ENCODE results near the gene WDSUB1. TPM values are rescaled to one million over a fixed set of nuclear protein-coding genes. Genes with fewer than 3 reads are reported as not detected.

The WDSUB1 gene
- total RNA-seq, 2 experiments from 2014 or later: 3.7 to 5.3 TPM

GRCh38 chr2:159196393-159196925 lies 90.0 kb downstream of the WDSUB1 start:
- H2AFZ ChIP-seq (ENCODE audit: low read length): no peak overlapping the region
- CTCF ChIA-PET (ENCODE audit: unreplicated experiment): no interaction called here
- DNase-seq (ENCODE audit: low spot score): no peak
- H3K4me2 ChIP-seq (ENCODE audit: low read length): no peak overlapping the region
- H3K27ac ChIP-seq (ENCODE audit: low read depth, low read length, poor library complexity, severe bottlenecking): no peak overlapping the region
- POLR2A ChIA-PET: interaction anchor here (0.7 to 0.9 kb wide), 3 partner anchors 8 to 311 kb away, joined by 3 read pairs; no protein-coding TSS in a partner anchor
- intact Hi-C loops (cut with micrococcal nuclease; ENCODE audit: unreplicated experiment): no loop called here
- H3K4me1 ChIP-seq (ENCODE audit: insufficient read depth, low read length, poor library complexity, severe bottlenecking): no peaks in the 10 kb centered on the region
- BruUV-seq (replicated peaks): no TSS peak
- H3K9me3 ChIP-seq (ENCODE audit: low read length): no peaks in the 10 kb centered on the region
- TF ChIP-seq CTCF (conservative IDR thresholded peaks at IDR 0.05; ENCODE audit: low read length) (no peak), EZH2phosphoT487 (IDR thresholded peaks at IDR 0.05; ENCODE audit: borderline replicate concordance, low read depth, low read length) (no peak)
- no peak overlapping the region for H3K4me3 ChIP-seq (ENCODE audit: low read depth, low read length, poor library complexity, severe bottlenecking)
- no peaks in the 10 kb centered on the region for H4K20me1 ChIP-seq (ENCODE audit: insufficient read depth, low read length)
- no peaks in the 10 kb centered on the region for H3K36me3 ChIP-seq (ENCODE audit: insufficient read depth, low read length)
- no peaks in the 10 kb centered on the region for H3K9me2 ChIP-seq (ENCODE audit: insufficient read depth, low read length)
- H3K79me2 ChIP-seq (ENCODE audit: insufficient read depth, low read depth, low read length): no peaks in the 10 kb centered on the region

- DNase-seq (ENCODE audit: low spot score): no peak
- no peak overlapping the region for H2AFZ ChIP-seq (ENCODE audit: low read length)
- BruUV-seq (replicated peaks): no TSS peak
- no peak overlapping the region for H3K4me3 ChIP-seq (ENCODE audit: low read depth, low read length, poor library complexity, severe bottlenecking)
- H3K4me1 ChIP-seq (ENCODE audit: insufficient read depth, low read length, poor library complexity, severe bottlenecking): no peaks in the 10 kb centered on the region
- TF ChIP-seq EZH2phosphoT487 (IDR thresholded peaks at IDR 0.05; ENCODE audit: borderline replicate concordance, low read depth, low read length) (no peak), CTCF (conservative IDR thresholded peaks at IDR 0.05; ENCODE audit: low read length) (no peak)
- H3K4me2 ChIP-seq (ENCODE audit: low read length): no peak overlapping the region
- no peaks in the 10 kb centered on the region for H4K20me1 ChIP-seq (ENCODE audit: insufficient read depth, low read length)
- no peaks in the 10 kb centered on the region for H3K9me2 ChIP-seq (ENCODE audit: insufficient read depth, low read length)
- ChIA-PET CTCF (ENCODE audit: unreplicated experiment) (no interaction called here), POLR2A (interaction anchor here (0.6 to 0.7 kb wide), 2 partner anchors 9 to 157 kb away, joined by 3 read pairs; no protein-coding TSS in a partner anchor)
- intact Hi-C loops (cut with micrococcal nuclease; ENCODE audit: unreplicated experiment): no loop called here
- no peak overlapping the region for H3K27ac ChIP-seq (ENCODE audit: low read depth, low read length, poor library complexity, severe bottlenecking)
- no peaks in the 10 kb centered on the region for H3K79me2 ChIP-seq (ENCODE audit: insufficient read depth, low read depth, low read length)
- no peaks in the 10 kb centered on the region for H3K36me3 ChIP-seq (ENCODE audit: insufficient read depth, low read length)
- no peaks in the 10 kb centered on the region for H3K9me3 ChIP-seq (ENCODE audit: low read length)
Measured at GRCh38 chr2:159195697-159196096, 90.8 kb downstream of the WDSUB1 start.

- H2AFZ ChIP-seq (ENCODE audit: low read length): no peak overlapping the region
- H3K79me2 ChIP-seq (ENCODE audit: insufficient read depth, low read depth, low read length): no peaks in the 10 kb centered on the region
- no peaks in the 10 kb centered on the region for H3K9me3 ChIP-seq (ENCODE audit: low read length)
- H3K4me1 ChIP-seq (ENCODE audit: insufficient read depth, low read length, poor library complexity, severe bottlenecking): no peaks in the 10 kb centered on the region
- no peak for TF ChIP-seq EZH2phosphoT487 (IDR thresholded peaks at IDR 0.05; ENCODE audit: borderline replicate concordance, low read depth, low read length)
- TF ChIP-seq CTCF (conservative IDR thresholded peaks at IDR 0.05; ENCODE audit: low read length): no peak
- no peaks in the 10 kb centered on the region for H4K20me1 ChIP-seq (ENCODE audit: insufficient read depth, low read length)
- H3K27ac ChIP-seq (ENCODE audit: low read depth, low read length, poor library complexity, severe bottlenecking): no peak overlapping the region
- CTCF ChIA-PET (ENCODE audit: unreplicated experiment): no interaction called here
- DNase-seq (ENCODE audit: low spot score): no peak
- no peak overlapping the region for H3K4me3 ChIP-seq (ENCODE audit: low read depth, low read length, poor library complexity, severe bottlenecking)
- intact Hi-C loops (cut with micrococcal nuclease; ENCODE audit: unreplicated experiment): no loop called here
- BruUV-seq (replicated peaks): no TSS peak
- POLR2A ChIA-PET: no interaction called here
- no peak overlapping the region for H3K4me2 ChIP-seq (ENCODE audit: low read length)
- H3K9me2 ChIP-seq (ENCODE audit: insufficient read depth, low read length): no peaks in the 10 kb centered on the region
- H3K36me3 ChIP-seq (ENCODE audit: insufficient read depth, low read length): no peaks in the 10 kb centered on the region
Measured at GRCh38 chr2:159194241-159194640, 92.3 kb downstream of the WDSUB1 start.
